PC-9 (cell line): ENCODE data around the gene LAD1. TPM values are rescaled to one million over a fixed set of nuclear protein-coding genes. Genes with fewer than 3 reads are reported as not detected.

Experiments used
- BruUV-seq: library from RNA; stranded (reverse); fragments of 400-500 nt; replicated peaks from 2 replicates; lab custom pipeline; 2021; lab: Mats Ljungman, UMichigan
- CTCF ChIA-PET: fragments of 300-600 bp; sonication (Branson Sonifier 250); formaldehyde crosslinking; loops from one replicate; lab custom pipeline; 2022; ENCODE audit warnings: antibody characterized with exemption; lab: Charles Lee
- POLR2A ChIA-PET: fragments of 300-600 bp; sonication (Branson Sonifier 250); formaldehyde crosslinking; loops from one replicate; lab custom pipeline; 2022; ENCODE audit warnings: antibody characterized with exemption; ENCODE audit not compliant: unreplicated experiment; lab: Charles Lee
- DNase-seq, 2 experiments: peaks; one replicate each; pipeline versions ENCODE4 v3.0.0 to v3.0.0-alpha.2; 2015 to 2022; ENCODE audit warnings: mixed read lengths in 1 of 2
- H2AFZ ChIP-seq: fragments of 200-600 bp; sonication (generic); 2 replicates; pipeline ENCODE4 v1.8.1; 2017; ENCODE audit warnings: antibody characterized with exemption
- H3F3A ChIP-seq: fragments of 200-600 bp; sonication (generic); 2 replicates; pipeline ENCODE4 v1.8.1; 2017; ENCODE audit warnings: antibody characterized with exemption, mild to moderate bottlenecking, low read depth; ENCODE audit not compliant: insufficient read depth
- H3K27ac ChIP-seq: fragments of 200-600 bp; sonication (generic); 2 replicates; pipeline ENCODE4 v1.6.1; 2016; ENCODE audit warnings: mixed run types
- H3K27me3 ChIP-seq: fragments of 200-600 bp; sonication (generic); 2 replicates; pipeline ENCODE4 v1.6.1; 2016; ENCODE audit warnings: low read depth, mixed run types; ENCODE audit not compliant: insufficient read depth
- H3K36me3 ChIP-seq: fragments of 200-600 bp; sonication (generic); 2 replicates; pipeline ENCODE4 v1.6.1; 2016; ENCODE audit warnings: low read depth, mixed run types
- H3K4me1 ChIP-seq: fragments of 200-600 bp; sonication (generic); replicated peaks from 2 replicates; pipeline ENCODE4 v1.6.1; 2016; ENCODE audit warnings: mixed run types; ENCODE audit not compliant: insufficient read depth
- H3K4me2 ChIP-seq: fragments of 200-600 bp; sonication (generic); 2 replicates; pipeline ENCODE4 v1.6.1; 2017; ENCODE audit warnings: mixed run types
- H3K4me3 ChIP-seq: fragments of 200-600 bp; sonication (generic); 2 replicates; pipeline ENCODE4 v1.6.1; 2016; ENCODE audit warnings: mixed run types
- H3K79me2 ChIP-seq: fragments of 200-600 bp; sonication (generic); 2 replicates; pipeline ENCODE4 v1.6.1; 2017; ENCODE audit warnings: low read depth, mixed run types
- H3K9me2 ChIP-seq: fragments of 200-600 bp; sonication (generic); 2 replicates; pipeline ENCODE4 v1.8.1; 2017; ENCODE audit warnings: mild to moderate bottlenecking; ENCODE audit not compliant: insufficient read depth
- H3K9me3 ChIP-seq: fragments of 200-600 bp; sonication (generic); 2 replicates; pipeline ENCODE4 v1.8.1; 2016; ENCODE audit warnings: low read depth; ENCODE audit not compliant: insufficient read depth
- H4K20me1 ChIP-seq: fragments of 200-600 bp; sonication (generic); 2 replicates; pipeline ENCODE4 v1.8.1; 2017; ENCODE audit not compliant: insufficient read depth
- EZH2 ChIP-seq: fragments of 200-600 bp; sonication (generic); IDR thresholded peaks from 2 replicates; pipeline ENCODE4 v1.8.0; 2017; ENCODE audit warnings: antibody characterized with exemption, low read depth
- intact Hi-C: fragments of 100-400 bp; cut with micrococcal nuclease; formaldehyde crosslinking; loops from one replicate; pipeline ENCODE4 v1.10.0; 2022; ENCODE audit not compliant: unreplicated experiment
- total RNA-seq: library from RNA; stranded (reverse); gene quantifications from 2 replicates; pipeline ENCODE4 v1.2.3, GENCODE V29; 2021
- TF ChIP-seq, protein P1 (sequence below): fragments of 200-600 bp; sonication (generic); conservative IDR thresholded peaks from 2 replicates; pipeline ENCODE4 v1.6.1; 2017; ENCODE audit warnings: mixed run types, antibody characterized with exemption, mild to moderate bottlenecking, moderate library complexity

Gene LAD1
- total RNA-seq, 1 experiment from 2014 or later: 54.7 TPM

DNA sequence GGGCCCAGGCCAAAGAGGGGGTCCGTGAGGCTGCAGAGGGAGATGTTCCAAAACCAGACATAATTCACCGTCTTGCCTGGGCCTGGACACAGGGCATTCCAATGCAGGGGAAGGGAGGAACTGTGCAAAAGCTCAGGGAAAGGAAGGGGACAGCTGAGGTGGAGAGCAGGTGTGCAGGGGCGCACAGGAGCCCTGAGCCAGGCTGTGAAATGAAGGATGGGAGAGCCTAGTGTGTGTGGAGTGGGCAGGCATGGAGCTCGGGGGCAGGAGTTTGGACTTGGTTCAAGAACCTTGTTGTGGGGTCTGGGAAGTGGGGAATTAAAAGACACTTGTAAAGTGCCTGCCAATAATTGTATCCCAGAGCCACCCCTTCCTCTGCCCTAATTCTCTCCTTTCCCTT, 20.1 kb upstream of the LAD1 start:
- no peak for TF ChIP-seq EZH2
- TF ChIP-seq, protein P1, sequence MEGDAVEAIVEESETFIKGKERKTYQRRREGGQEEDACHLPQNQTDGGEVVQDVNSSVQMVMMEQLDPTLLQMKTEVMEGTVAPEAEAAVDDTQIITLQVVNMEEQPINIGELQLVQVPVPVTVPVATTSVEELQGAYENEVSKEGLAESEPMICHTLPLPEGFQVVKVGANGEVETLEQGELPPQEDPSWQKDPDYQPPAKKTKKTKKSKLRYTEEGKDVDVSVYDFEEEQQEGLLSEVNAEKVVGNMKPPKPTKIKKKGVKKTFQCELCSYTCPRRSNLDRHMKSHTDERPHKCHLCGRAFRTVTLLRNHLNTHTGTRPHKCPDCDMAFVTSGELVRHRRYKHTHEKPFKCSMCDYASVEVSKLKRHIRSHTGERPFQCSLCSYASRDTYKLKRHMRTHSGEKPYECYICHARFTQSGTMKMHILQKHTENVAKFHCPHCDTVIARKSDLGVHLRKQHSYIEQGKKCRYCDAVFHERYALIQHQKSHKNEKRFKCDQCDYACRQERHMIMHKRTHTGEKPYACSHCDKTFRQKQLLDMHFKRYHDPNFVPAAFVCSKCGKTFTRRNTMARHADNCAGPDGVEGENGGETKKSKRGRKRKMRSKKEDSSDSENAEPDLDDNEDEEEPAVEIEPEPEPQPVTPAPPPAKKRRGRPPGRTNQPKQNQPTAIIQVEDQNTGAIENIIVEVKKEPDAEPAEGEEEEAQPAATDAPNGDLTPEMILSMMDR: no peak
- no peaks in the 10 kb centered on the region for H3K4me1 ChIP-seq
- H3K4me2 ChIP-seq: no peak overlapping the region
- no peaks in the 10 kb centered on the region for H3K36me3 ChIP-seq
- H3K4me3 ChIP-seq: no peak overlapping the region
- H3K79me2 ChIP-seq: no peaks in the 10 kb centered on the region
- H3K9me3 ChIP-seq: no peaks in the 10 kb centered on the region
- POLR2A ChIA-PET: no interaction called here
- CTCF ChIA-PET: no interaction called here
- BruUV-seq: no TSS peak
- intact Hi-C loops: no loop called here
- H2AFZ ChIP-seq: no peak overlapping the region
- no peak for DNase-seq
- H3F3A ChIP-seq: no peaks in the 10 kb centered on the region
- H3K9me2 ChIP-seq: no peaks in the 10 kb centered on the region
- H4K20me1 ChIP-seq: no peaks in the 10 kb centered on the region
- no peak overlapping the region for H3K27ac ChIP-seq
- peaks cover 16% of the 10 kb centered on the region; the same call in 1 of the 2 replicates for H3K27me3 ChIP-seq

DNA sequence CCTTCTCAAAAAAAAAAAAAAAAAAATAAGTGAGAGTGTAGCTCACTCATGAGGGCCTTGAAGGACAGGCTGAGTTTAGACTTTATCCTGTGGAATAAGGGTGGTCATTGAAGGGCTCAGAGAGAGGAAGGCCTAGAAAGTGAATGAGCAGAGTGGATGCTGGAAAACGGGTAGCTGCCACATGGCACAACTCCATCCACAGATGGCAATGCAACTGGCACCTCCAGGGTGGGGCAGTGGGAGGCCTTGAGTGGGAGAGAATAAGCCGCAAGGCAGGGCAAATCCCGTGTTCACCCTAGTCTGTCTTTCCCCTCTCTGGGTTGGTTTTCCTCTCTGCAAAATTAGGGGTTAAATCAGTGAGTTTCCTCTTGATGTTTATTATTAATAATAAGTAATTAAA, 19.3 kb upstream of the LAD1 start:
- H3F3A ChIP-seq: no peaks in the 10 kb centered on the region
- no peaks in the 10 kb centered on the region for H3K9me3 ChIP-seq
- H3K79me2 ChIP-seq: no peaks in the 10 kb centered on the region
- H3K9me2 ChIP-seq: no peaks in the 10 kb centered on the region
- ChIA-PET POLR2A (no interaction called here), CTCF (no interaction called here)
- H3K4me2 ChIP-seq: no peak overlapping the region
- no peaks in the 10 kb centered on the region for H3K36me3 ChIP-seq
- TF ChIP-seq, protein P1: no peak
- no peak for TF ChIP-seq EZH2
- no peaks in the 10 kb centered on the region for H3K4me1 ChIP-seq
- no peak overlapping the region for H2AFZ ChIP-seq
- no peak overlapping the region for H3K4me3 ChIP-seq
- no peaks in the 10 kb centered on the region for H4K20me1 ChIP-seq
- DNase-seq: no peak
- H3K27ac ChIP-seq: no peak overlapping the region
- no TSS peak for BruUV-seq
- peaks cover 16% of the 10 kb centered on the region; the same call in 1 of the 2 replicates for H3K27me3 ChIP-seq
- intact Hi-C loops: no loop called here

DNA sequence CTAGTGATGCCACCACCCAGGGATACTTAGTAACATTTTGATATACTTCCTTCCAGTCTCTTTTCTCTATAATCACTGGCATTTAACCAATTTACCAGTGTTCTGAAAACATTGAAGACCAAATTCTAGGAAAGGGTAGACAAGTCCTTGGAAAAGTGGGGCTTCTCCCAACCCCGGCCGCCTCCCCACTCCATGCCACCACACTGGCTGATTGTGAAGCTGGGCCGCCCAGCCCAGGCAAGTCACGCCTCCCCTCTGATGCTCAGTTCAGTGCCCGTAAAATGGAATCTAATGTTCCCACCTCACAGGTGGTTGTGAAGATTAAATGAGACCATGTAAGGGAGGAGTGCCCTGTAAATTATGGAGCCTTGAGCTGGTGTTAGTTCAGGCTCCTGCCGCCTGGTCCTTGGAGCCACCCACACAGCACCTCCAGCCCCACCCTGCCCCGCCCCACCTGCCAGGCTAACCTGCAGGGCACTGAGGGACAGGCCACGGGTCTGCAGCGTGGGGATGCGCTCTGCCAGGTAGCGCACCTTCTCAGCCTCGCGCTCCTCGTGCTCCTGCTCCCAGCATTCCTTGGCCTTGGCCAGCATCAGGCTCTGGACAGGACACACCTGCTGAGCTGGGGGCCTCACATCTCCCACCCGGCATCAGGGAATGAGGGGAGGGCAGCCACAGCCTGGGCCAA, 15.1 kb upstream of the LAD1 start:
- ChIA-PET POLR2A (no interaction called here), CTCF (no interaction called here)
- Histone ChIP-seq H3F3A (no peaks in the 10 kb centered on the region), H3K79me2 (no peaks in the 10 kb centered on the region), H3K4me3 (no peak overlapping the region), H4K20me1 (no peaks in the 10 kb centered on the region), H3K4me1 (no peaks in the 10 kb centered on the region), H3K4me2 (no peak overlapping the region), H3K9me2 (no peaks in the 10 kb centered on the region), H3K27me3 (peaks cover 25% of the 10 kb centered on the region), H3K9me3 (no peaks in the 10 kb centered on the region), H2AFZ (no peak overlapping the region), H3K36me3 (no peaks in the 10 kb centered on the region), H3K27ac (no peak overlapping the region)
- no peak for DNase-seq
- intact Hi-C loops: no loop called here
- no peak for TF ChIP-seq EZH2
- TF ChIP-seq, protein P1: no peak
- no TSS peak for BruUV-seq
